NCI-H2029 treated with DMSO at 0.1 percent for 48 hours (cell line): ENCODE measurements around the gene LYSMD4.
"Not testable (repeated sequence)": the region's sequence is repeated elsewhere in the genome, so short reads cannot be mapped to it uniquely, and the experiment has no call there.

Source experiments
- DNase-seq: peaks from one replicate; lab custom pipeline; 2025; lab: John Stamatoyannopoulos, UW

Gene LYSMD4

DNA sequence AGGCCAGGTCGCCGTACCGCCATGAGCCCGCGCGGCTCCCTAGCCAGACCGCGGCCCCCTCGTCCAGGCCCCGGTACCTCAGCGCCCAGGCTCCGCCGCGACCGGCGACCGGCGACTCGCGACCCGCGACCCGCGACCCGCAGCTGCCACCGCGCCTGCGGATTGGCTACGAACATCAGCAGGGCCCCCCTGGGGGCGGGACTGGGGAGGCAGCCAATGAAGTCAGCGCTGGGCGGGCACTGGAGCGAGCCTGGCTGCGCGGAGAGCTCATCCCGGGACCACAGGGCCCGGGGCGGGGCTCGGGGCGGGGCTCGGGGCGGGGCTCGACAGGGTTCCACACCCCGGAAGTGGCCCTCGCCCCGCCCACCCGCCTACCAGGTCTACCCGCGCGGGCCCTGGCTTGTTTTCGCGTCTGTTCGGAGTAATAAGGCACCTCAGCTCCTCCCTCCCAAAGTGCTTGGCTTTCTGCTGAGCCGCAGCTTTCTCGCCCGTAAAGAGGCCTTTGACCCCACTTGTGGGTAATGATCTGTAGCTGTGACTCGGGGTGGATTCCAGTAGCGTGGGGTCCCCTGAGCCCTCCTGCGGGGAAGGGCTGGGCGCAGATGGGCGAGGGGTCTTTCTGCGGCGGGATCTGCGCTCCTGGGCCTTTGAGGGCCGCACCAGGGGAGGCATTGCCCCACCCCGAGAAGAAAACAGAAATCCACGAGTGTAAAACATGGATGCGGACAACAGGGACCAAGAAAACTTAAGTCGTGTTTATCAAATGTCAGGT is at the start of gene LYSMD4:
LYSMD4 (minus strand) TSS at position 170 of the 772 bp plus-strand sequence. CDS start 1,438 bp downstream, outside the sequence.
- peak; percentile 58 for DNase-seq

GRCh38 chr15:99782029-99782428 is 48.8 kb upstream of the LYSMD4 start:
- not testable (repeated sequence) for DNase-seq

DNA sequence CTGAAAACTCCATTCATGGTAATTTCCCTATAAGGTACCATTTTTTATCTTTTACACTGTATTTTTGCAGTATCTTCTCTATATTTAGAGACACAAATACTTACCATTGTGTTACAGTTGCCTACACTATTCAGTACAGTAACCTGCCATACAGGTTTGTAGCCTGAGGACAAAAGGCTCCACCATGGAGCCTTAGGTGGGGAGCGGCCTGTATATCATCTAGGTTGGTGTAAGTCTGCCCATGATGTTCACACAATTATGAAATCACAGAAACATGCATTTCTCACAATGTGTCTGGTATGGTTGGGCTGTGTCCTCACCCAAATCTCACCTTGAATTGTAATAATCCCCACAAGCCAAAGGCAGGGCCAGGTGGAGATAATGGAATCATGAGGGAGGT is 43.9 kb upstream of the LYSMD4 start:
- DNase-seq: no peak

- DNase-seq: no peak
These were observed 31.3 kb upstream of the LYSMD4 start for GRCh38 chr15:99764522-99764921.

DNA sequence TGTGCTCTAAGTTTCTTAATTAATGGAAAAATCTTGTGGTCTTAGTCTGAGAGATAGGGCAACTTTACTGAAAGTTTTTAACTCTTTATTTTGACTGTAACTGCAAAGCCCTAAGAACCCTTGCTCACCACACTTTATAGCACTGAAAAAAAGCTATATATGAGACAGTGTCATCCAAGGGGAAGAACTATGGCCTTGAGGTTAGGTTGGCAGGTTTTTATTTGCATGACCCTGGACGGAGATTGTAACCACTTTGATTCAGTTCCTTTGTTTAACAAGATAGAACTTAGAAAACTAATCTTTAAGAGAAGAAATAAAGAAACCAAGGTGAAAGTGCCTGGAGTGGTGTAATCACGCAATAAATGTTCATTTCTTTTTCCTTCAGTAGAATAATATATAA is 30.6 kb upstream of the LYSMD4 start:
- DNase-seq: no peak

GRCh38 chr15:99762288-99762687 is 29.1 kb upstream of the LYSMD4 start:
- no peak for DNase-seq

- peak; percentile 18 for DNase-seq
These were observed 22.6 kb upstream of the LYSMD4 start for GRCh38 chr15:99755692-99756409.

DNA sequence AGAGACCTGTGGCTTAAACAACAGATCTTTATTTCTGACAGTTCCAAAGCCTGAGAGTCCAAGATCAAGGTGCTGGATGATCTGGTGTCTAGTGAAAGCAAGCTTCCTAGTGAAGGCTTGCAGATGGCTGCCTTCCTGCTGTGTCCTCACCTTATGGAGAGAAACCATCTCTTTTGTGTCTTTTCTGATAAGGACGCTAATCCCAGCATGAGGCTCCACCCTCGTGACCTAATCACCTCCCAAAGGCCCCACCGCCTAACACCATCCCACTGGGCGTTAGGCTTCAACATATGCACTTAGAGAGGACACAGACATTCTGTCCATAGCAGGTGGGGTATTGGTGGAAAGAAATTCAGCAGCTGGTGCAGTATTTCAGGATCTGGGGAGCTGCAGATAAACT is 19.8 kb upstream of the LYSMD4 start:
- DNase-seq: no peak

- no peak for DNase-seq
These were observed 19.3 kb upstream of the LYSMD4 start for GRCh38 chr15:99752556-99752955.

- DNase-seq: not testable (repeated sequence)
These were observed 17.1 kb upstream of the LYSMD4 start for GRCh38 chr15:99750326-99750725.

GRCh38 chr15:99749386-99749785 is 16.1 kb upstream of the LYSMD4 start:
- no peak for DNase-seq

- no peak for DNase-seq
These were observed 12.3 kb upstream of the LYSMD4 start for GRCh38 chr15:99745370-99746086.

- no peak for DNase-seq
These were observed 10.9 kb upstream of the LYSMD4 start for GRCh38 chr15:99744142-99744541.

- no peak for DNase-seq
These were observed 8.6 kb upstream of the LYSMD4 start for GRCh38 chr15:99741835-99742234.

GRCh38 chr15:99738021-99738847 is 5.0 kb upstream of the LYSMD4 start:
- no peak for DNase-seq

GRCh38 chr15:99736702-99737101 is 3.5 kb upstream of the LYSMD4 start:
- no peak for DNase-seq

DNA sequence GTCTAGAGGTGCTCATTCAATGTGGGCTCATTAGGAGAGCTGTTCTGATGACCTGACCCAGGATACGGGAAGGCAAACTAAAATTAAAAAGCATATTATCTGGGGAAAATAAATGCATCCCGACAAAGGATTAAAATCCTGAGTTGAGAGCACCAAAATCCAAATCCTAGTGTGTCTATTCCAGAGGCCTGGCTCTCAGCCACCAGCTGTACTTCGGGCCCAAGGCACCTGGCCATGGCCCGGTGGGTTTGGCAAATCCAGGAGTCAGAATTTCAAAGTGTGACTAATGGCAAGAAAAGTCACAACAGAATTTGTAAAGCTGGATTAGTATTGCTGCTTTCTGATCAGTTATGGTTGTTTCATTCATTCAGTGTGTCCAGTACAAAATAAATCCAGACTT is 2.6 kb upstream of the LYSMD4 start:
- DNase-seq: no peak

GRCh38 chr15:99734575-99734974 is 1.3 kb upstream of the LYSMD4 start:
- DNase-seq: no peak

GRCh38 chr15:99734040-99734291 is 729 bp upstream of the LYSMD4 start:
- DNase-seq: not testable (repeated sequence)

- DNase-seq: no peak
These were observed 428 bp downstream of the LYSMD4 start for GRCh38 chr15:99732751-99733267.

DNA sequence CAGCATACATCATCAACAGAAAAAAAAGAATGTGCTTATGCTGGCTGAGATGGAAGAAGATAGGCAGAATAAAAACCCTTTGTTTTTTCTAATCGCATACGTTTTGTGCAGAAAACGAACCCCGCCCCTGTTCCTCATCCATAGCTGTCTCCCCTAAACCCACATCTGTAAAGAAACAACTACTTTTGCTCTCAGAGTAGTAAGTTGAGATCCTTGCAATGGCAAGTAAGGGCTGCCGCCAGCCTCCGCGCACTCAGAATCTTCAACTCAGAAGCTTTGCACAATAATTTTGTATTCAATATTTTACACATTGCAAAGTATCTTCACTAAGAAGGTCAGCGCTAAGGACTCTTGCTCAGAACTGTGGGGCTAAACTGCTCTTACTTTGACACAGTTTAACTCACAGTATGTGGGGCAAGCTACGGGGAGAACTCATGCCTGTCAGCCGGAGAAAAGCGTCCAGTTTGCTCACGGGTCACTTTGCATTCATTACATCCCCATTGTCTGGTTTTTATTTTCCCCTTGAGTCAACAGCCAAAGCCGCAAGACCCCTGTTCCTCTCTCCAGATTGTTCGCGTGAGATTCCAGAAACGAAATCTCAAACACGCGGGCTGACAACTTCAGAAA is 1.0 kb downstream of the LYSMD4 start:
- DNase-seq: no peak
